Osteoblast (primary cell): ENCODE measurements around the gene SUN2. TPM values are rescaled to one million over a fixed set of nuclear protein-coding genes. Genes with fewer than 3 reads are reported as not detected.
A peak's percentile ranks its signal among the peaks of the same experiment; 100 is the strongest.

Source experiments
- DNase-seq: peaks from one replicate; pipeline ENCODE4 v3.0.0; 2011; ENCODE audit warnings: low spot score, mixed read lengths; ENCODE audit not compliant: insufficient read length; ENCODE audit errors: missing footprints
- H2AFZ ChIP-seq: 2 replicates; pipeline ENCODE4 v1.6.0; 2011; ENCODE audit warnings: mild to moderate bottlenecking, low read length
- H3K27ac ChIP-seq: 2 replicates; pipeline ENCODE4 v1.5.1; 2011; ENCODE audit warnings: mild to moderate bottlenecking, low read depth, low read length, moderate library complexity
- H3K27me3 ChIP-seq: 2 replicates; pipeline ENCODE4 v1.6.0; 2012; ENCODE audit warnings: mild to moderate bottlenecking, control low read depth, inconsistent platforms, low read length, moderate library complexity; ENCODE audit not compliant: insufficient read depth
- H3K36me3 ChIP-seq: 2 replicates; pipeline ENCODE4 v1.5.1; 2011; ENCODE audit warnings: mild to moderate bottlenecking, low read length, control low read depth, moderate library complexity; ENCODE audit not compliant: insufficient read depth
- H3K4me1 ChIP-seq: 2 replicates; pipeline ENCODE4 v1.5.1; 2011; ENCODE audit warnings: mild to moderate bottlenecking, low read length, control low read depth, moderate library complexity; ENCODE audit not compliant: insufficient read depth
- H3K4me2 ChIP-seq: 2 replicates; pipeline ENCODE4 v1.6.0; 2011; ENCODE audit warnings: mild to moderate bottlenecking, low read length; ENCODE audit not compliant: insufficient read depth
- H3K4me3 ChIP-seq: fragments of 200-600 bp; sonication (generic); 3 replicates; pipeline ENCODE4 v1.5.1; 2012; ENCODE audit warnings: mild to moderate bottlenecking, low read length, inconsistent platforms; ENCODE audit not compliant: insufficient read depth
- H3K79me2 ChIP-seq: 2 replicates; pipeline ENCODE4 v1.6.0; 2012; ENCODE audit warnings: mild to moderate bottlenecking, low read length, control low read depth, inconsistent platforms; ENCODE audit not compliant: insufficient read depth
- H3K9me3 ChIP-seq: 2 replicates; pipeline ENCODE4 v1.5.1; 2011; ENCODE audit warnings: low read depth, low read length, control low read depth
- H4K20me1 ChIP-seq: 2 replicates; pipeline ENCODE4 v1.6.0; 2012; ENCODE audit warnings: mild to moderate bottlenecking, low read length, control low read depth; ENCODE audit not compliant: insufficient read depth
- CTCF ChIP-seq: IDR thresholded peaks from 2 replicates; pipeline ENCODE4 v1.5.1; 2011; ENCODE audit warnings: mild to moderate bottlenecking, low read depth, low read length, moderate library complexity; ENCODE audit errors: extremely low read depth
- total RNA-seq: library from RNA; depleted of rRNA; stranded (reverse); fragments of >200 nt; gene quantifications from 2 replicates; pipeline ENCODE4 v1.2.3, GENCODE V29; 2012

SUN2 gene
- total RNA-seq, 1 donor = 105 TPM

DNA sequence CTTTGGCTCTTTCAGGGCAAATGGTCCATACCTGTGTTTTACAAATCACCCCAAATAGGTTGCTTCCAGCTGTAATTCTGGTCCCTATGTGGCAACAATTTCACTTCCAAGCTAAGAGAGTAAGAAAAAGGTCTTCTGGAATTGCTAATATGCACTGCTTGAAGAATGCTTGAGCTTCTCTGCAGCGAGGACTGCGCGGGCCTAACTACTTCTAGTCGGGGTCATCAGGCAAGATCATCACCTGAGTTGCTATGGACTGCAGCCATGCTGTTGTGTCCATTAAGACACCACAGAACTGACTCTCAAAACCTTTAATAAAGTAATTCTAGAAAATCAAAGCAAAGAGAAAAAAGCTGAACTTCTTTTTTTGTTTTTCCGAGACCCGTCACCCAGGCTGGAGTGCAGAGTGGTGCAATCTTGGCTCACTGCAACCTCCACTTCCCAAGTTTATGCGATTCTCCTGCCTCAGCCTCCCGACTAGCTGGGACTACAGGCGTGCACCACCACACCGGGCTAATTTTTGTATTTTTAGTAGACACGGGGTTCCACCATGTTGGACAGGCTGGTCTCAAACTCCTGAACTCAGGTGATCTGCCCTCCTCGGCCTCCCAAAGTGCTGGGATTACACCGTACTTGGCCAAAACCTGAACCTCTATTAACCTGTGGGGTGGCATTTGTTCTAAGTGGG lies 57.2 kb downstream of the SUN2 start:
- Histone ChIP-seq H3K27me3 (no peaks in the 10 kb centered on the region), H3K79me2 (peaks cover 62% of the 10 kb centered on the region), H3K4me1 (peaks cover 43% of the 10 kb centered on the region), H3K9me3 (no peaks in the 10 kb centered on the region), H3K36me3 (peaks cover 3% of the 10 kb centered on the region), H2AFZ (no peak overlapping the region), H3K4me2 (peak overlapping the region; percentile 96), H3K4me3 (peak overlapping the region; percentile 92), H3K27ac (peak overlapping the region; percentile 96), H4K20me1 (peaks cover 17% of the 10 kb centered on the region)
- DNase-seq = no peak
- no peak for TF ChIP-seq CTCF

- peaks cover 22% of the 10 kb centered on the region for H4K20me1 ChIP-seq
- DNase-seq = no peak
Observed at GRCh38 chr22:38697425-38698089, 58.2 kb downstream of the SUN2 start.

GRCh38 chr22:38696606-38697424 lies 59.0 kb downstream of the SUN2 start:
- TF ChIP-seq CTCF = no peak
- Histone ChIP-seq H3K4me3 (peak overlapping the region; percentile 33), H3K4me2 (peak overlapping the region; percentile 96), H3K27me3 (no peaks in the 10 kb centered on the region), H2AFZ (no peak overlapping the region), H3K27ac (peak overlapping the region; percentile 56), H3K79me2 (peaks cover 77% of the 10 kb centered on the region), H3K36me3 (peaks cover 7% of the 10 kb centered on the region), H3K4me1 (peaks cover 43% of the 10 kb centered on the region), H4K20me1 (peaks cover 22% of the 10 kb centered on the region), H3K9me3 (no peaks in the 10 kb centered on the region)
- DNase-seq = peak; percentile 96

More at GRCh38 chr22:38697425-38698089, 58.2 kb downstream of the SUN2 start:
- peaks cover 71% of the 10 kb centered on the region for H3K79me2 ChIP-seq
- peaks cover 43% of the 10 kb centered on the region for H3K4me1 ChIP-seq
- peaks cover 7% of the 10 kb centered on the region for H3K36me3 ChIP-seq
- peak overlapping the region; percentile 96 for H3K4me2 ChIP-seq
- H2AFZ ChIP-seq = no peak overlapping the region
- no peak for TF ChIP-seq CTCF
- H3K27ac ChIP-seq = peak overlapping the region; percentile 56
- no peaks in the 10 kb centered on the region for H3K27me3 ChIP-seq
- H3K9me3 ChIP-seq = no peaks in the 10 kb centered on the region
- peak overlapping the region; percentile 33 for H3K4me3 ChIP-seq
